Hematopoietic multipotent progenitor cell (in vitro differentiated cells): Measurements from ENCODE around the gene EPM2A. TPM values are rescaled to one million over a fixed set of nuclear protein-coding genes. Genes with fewer than 3 reads are reported as not detected.

ENCODE experiments used
- DNase-seq, 3 donors: peaks; one replicate each; pipeline ENCODE4 v3.0.0-alpha.2; 2011 to 2015; ENCODE audit warnings: low read depth in 2 of 3, low spot score in 2 of 3
- small RNA-seq: library from RNA; depleted of rRNA; stranded (forward); fragments of <200 nt; gene quantifications from one replicate; pipeline ENCODE3, GENCODE V24; 2012
- total RNA-seq: library from RNA; depleted of rRNA; stranded (reverse); fragments of >200 nt; gene quantifications from one replicate; pipeline ENCODE4 v1.2.3, GENCODE V29; 2012

EPM2A gene
- total RNA-seq, 1 donor, result 14.3 TPM

GRCh38 chr6:145620088-145620487 lies 115.2 kb downstream of the EPM2A start:
- no peak for DNase-seq

- DNase-seq, result no peak
Observed at GRCh38 chr6:145609521-145609920, 125.8 kb downstream of the EPM2A start.

- no peak for DNase-seq
Observed at GRCh38 chr6:145608850-145609249, 126.5 kb downstream of the EPM2A start.

GRCh38 chr6:145603991-145604390 lies 131.3 kb downstream of the EPM2A start:
- DNase-seq, result no peak

- no peak for DNase-seq
Observed at GRCh38 chr6:145603424-145603833, 131.9 kb downstream of the EPM2A start.

GRCh38 chr6:145602726-145603326 lies 132.5 kb downstream of the EPM2A start:
- no peak for DNase-seq

- DNase-seq, result no peak
Observed at GRCh38 chr6:145601397-145601796, 133.9 kb downstream of the EPM2A start.

- no peak for DNase-seq
Observed at GRCh38 chr6:145600299-145600698, 135.0 kb downstream of the EPM2A start.

GRCh38 chr6:145588981-145589380 lies 146.3 kb downstream of the EPM2A start:
- DNase-seq, result no peak

- no peak for DNase-seq
Observed at GRCh38 chr6:145587334-145587733, 148.0 kb downstream of the EPM2A start.

- no peak for DNase-seq
Observed at GRCh38 chr6:145583753-145584152, 151.6 kb downstream of the EPM2A start.

Small RNAs within 50 kb of the gene (small RNA-seq; reads per million reads assigned to genes)
- not detected for gene AL023806.2

Other genes starting within 250 kb of the EPM2A start
- 3.5 TPM for gene FBXO30, start 79.3 kb upstream of the EPM2A start, total RNA-seq
- 16.4 TPM for gene SHPRH, start 228.8 kb upstream of the EPM2A start, total RNA-seq